ENCODE measurements around the gene PTPN7.
"Not testable (repeated sequence)": the region's sequence is repeated elsewhere in the genome, so short reads cannot be mapped to it uniquely, and the experiment has no call there.

Gene PTPN7

GRCh38 chr1:202122639-202123335 lies 37.6 kb downstream of the PTPN7 start, which contains the start of gene GPR37L1:
TSS of gene GPR37L1 (plus strand) at chr1:202122917. CDS start at chr1:202122964, 47 bp downstream.
- H3K27ac ChIP-seq: no peak within 1 kb of the TSS
- TF ChIP-seq CTCF (conservative IDR thresholded peaks at IDR 0.05): peak; percentile 67

- H3K27ac ChIP-seq: no peak overlapping the region
- TF ChIP-seq CTCF (conservative IDR thresholded peaks at IDR 0.05): no peak
Measured at GRCh38 chr1:202121006-202121405, 39.4 kb downstream of the PTPN7 start.

GRCh38 chr1:202117898-202118371 lies 42.5 kb downstream of the PTPN7 start:
- TF ChIP-seq CTCF (conservative IDR thresholded peaks at IDR 0.05): no peak
- H3K27ac ChIP-seq: peak overlapping the region; percentile 31; the same call in 1 of the 2 replicates

- H3K27ac ChIP-seq: no peak overlapping the region
- TF ChIP-seq CTCF (conservative IDR thresholded peaks at IDR 0.05): no peak
Measured at GRCh38 chr1:202116287-202116686, 44.1 kb downstream of the PTPN7 start.

- peak overlapping the region; percentile 51 for H3K27ac ChIP-seq
- no peak for TF ChIP-seq CTCF (conservative IDR thresholded peaks at IDR 0.05)
Measured at GRCh38 chr1:202113690-202114300, 46.6 kb downstream of the PTPN7 start.

- TF ChIP-seq CTCF (conservative IDR thresholded peaks at IDR 0.05): no peak
- H3K27ac ChIP-seq: peak overlapping the region; percentile 51
Measured at GRCh38 chr1:202112859-202113689, 47.3 kb downstream of the PTPN7 start.

GRCh38 chr1:202111589-202111988 lies 48.8 kb downstream of the PTPN7 start:
- H3K27ac ChIP-seq: not testable (repeated sequence)
